HG02938 (cell line): ENCODE results near the gene SPCS3.
A peak's percentile ranks its signal among the peaks of the same experiment; 100 is the strongest.
"Not testable (repeated sequence)": the region's sequence is repeated elsewhere in the genome, so short reads cannot be mapped to it uniquely, and the experiment has no call there.

Source experiments
- ATAC-seq: cut with Tn5 transposase; IDR thresholded peaks from one replicate; pipeline ENCODE4 v1.9.1; 2021; ENCODE audit warnings: mild to moderate bottlenecking, moderate library complexity; ENCODE audit not compliant: unreplicated experiment

Gene SPCS3

GRCh38 chr4:176319704-176320339 lies at the start of gene SPCS3:
Gene SPCS3, plus strand, starts transcription at chr4:176319966. Its CDS starts 111 bp downstream, at chr4:176320077.
- peak; percentile 90 for ATAC-seq

GRCh38 chr4:176270669-176271068 lies 49.1 kb upstream of the SPCS3 start:
- ATAC-seq: no peak

- ATAC-seq: no peak
These were observed 48.0 kb upstream of the SPCS3 start for GRCh38 chr4:176271749-176272148.

- no peak for ATAC-seq
These were observed 47.0 kb upstream of the SPCS3 start for GRCh38 chr4:176272799-176273198.

- ATAC-seq: no peak
These were observed 46.0 kb upstream of the SPCS3 start for GRCh38 chr4:176273736-176274135.

GRCh38 chr4:176274441-176274840 lies 45.3 kb upstream of the SPCS3 start:
- ATAC-seq: no peak

GRCh38 chr4:176276710-176277109 lies 43.1 kb upstream of the SPCS3 start:
- ATAC-seq: no peak

GRCh38 chr4:176277162-176277904 lies 42.4 kb upstream of the SPCS3 start:
- ATAC-seq: peak; percentile 93

GRCh38 chr4:176279560-176279959 lies 40.2 kb upstream of the SPCS3 start:
- ATAC-seq: not testable (repeated sequence)

- no peak for ATAC-seq
These were observed 33.0 kb upstream of the SPCS3 start for GRCh38 chr4:176286728-176287127.

- no peak for ATAC-seq
These were observed 32.2 kb upstream of the SPCS3 start for GRCh38 chr4:176287546-176287945.

- ATAC-seq: no peak
These were observed 31.7 kb upstream of the SPCS3 start for GRCh38 chr4:176288020-176288419.

GRCh38 chr4:176289561-176289960 lies 30.2 kb upstream of the SPCS3 start:
- no peak for ATAC-seq

- no peak for ATAC-seq
These were observed 29.2 kb upstream of the SPCS3 start for GRCh38 chr4:176290520-176290919.

GRCh38 chr4:176291748-176292147 lies 28.0 kb upstream of the SPCS3 start:
- no peak for ATAC-seq

- ATAC-seq: no peak
These were observed 26.8 kb upstream of the SPCS3 start for GRCh38 chr4:176292920-176293319.

GRCh38 chr4:176293660-176294059 lies 26.1 kb upstream of the SPCS3 start:
- ATAC-seq: no peak

- ATAC-seq: not testable (repeated sequence)
These were observed 23.9 kb upstream of the SPCS3 start for GRCh38 chr4:176295907-176296306.

- ATAC-seq: no peak
These were observed 21.1 kb upstream of the SPCS3 start for GRCh38 chr4:176298664-176299063.

- no peak for ATAC-seq
These were observed 19.7 kb upstream of the SPCS3 start for GRCh38 chr4:176300036-176300435.

- ATAC-seq: no peak
These were observed 19.2 kb upstream of the SPCS3 start for GRCh38 chr4:176300565-176300964.
